Liver (tissue), 3 donors: ENCODE data around the gene ZNF254.

Source experiments
- EGR1 ChIP-seq, 2 donors: IDR thresholded peaks; 2 replicates each; pipeline ENCODE4 v1.6.1; 2016 to 2018; ENCODE audit warnings: antibody characterized with exemption in 2 of 2, low read depth in 2 of 2
- FOXA1 ChIP-seq: IDR thresholded peaks from 2 replicates; pipeline ENCODE4 v1.6.1; 2016; ENCODE audit warnings: antibody characterized with exemption
- GABPA ChIP-seq, 2 donors: IDR thresholded peaks in 1 of 2; conservative IDR thresholded peaks in 1 of 2; 2 replicates each; pipeline ENCODE4 v1.6.1; 2016; ENCODE audit warnings: antibody characterized with exemption in 2 of 2, mild to moderate bottlenecking in 1 of 2, moderate library complexity in 1 of 2
- HNF4A ChIP-seq, 2 donors: conservative IDR thresholded peaks; 2 replicates each; pipeline ENCODE4 v1.6.1; 2016; ENCODE audit warnings: antibody characterized with exemption in 2 of 2, mild to moderate bottlenecking in 2 of 2
- JUND ChIP-seq, 2 donors: IDR thresholded peaks; 2 replicates each; pipeline ENCODE4 v1.6.1; 2016; ENCODE audit warnings: antibody characterized with exemption in 2 of 2
- RAD21 ChIP-seq, 2 donors: IDR thresholded peaks; 2 replicates each; pipeline ENCODE4 v1.6.1; 2016; ENCODE audit warnings: antibody characterized with exemption in 2 of 2, mild to moderate bottlenecking in 2 of 2
- SP1 ChIP-seq: IDR thresholded peaks from 2 replicates; pipeline ENCODE4 v1.6.1; 2018; ENCODE audit warnings: antibody characterized with exemption, mild to moderate bottlenecking
- TAF1 ChIP-seq: conservative IDR thresholded peaks from 2 replicates; pipeline ENCODE4 v1.6.1; 2016; ENCODE audit warnings: antibody characterized with exemption, mild to moderate bottlenecking
- YY1 ChIP-seq: IDR thresholded peaks from 2 replicates; pipeline ENCODE4 v1.6.1; 2016; ENCODE audit warnings: antibody characterized with exemption, mild to moderate bottlenecking
- TF ChIP-seq, protein P1 (sequence below): IDR thresholded peaks from 2 replicates; pipeline ENCODE4 v1.6.1; 2016; ENCODE audit warnings: antibody characterized with exemption
- TF ChIP-seq, protein P2 (sequence below): fragments of 150-350 bp; IDR thresholded peaks from 2 replicates; pipeline ENCODE4 v1.5.1; 2017; ENCODE audit warnings: improper control_type of control experiment, low read depth, low read length; ENCODE audit not compliant: missing input control
- TF ChIP-seq, protein P3 (sequence below): IDR thresholded peaks from 2 replicates; pipeline ENCODE4 v1.6.1; 2016; ENCODE audit warnings: antibody characterized with exemption
- TF ChIP-seq, protein P4 (sequence below): IDR thresholded peaks from 2 replicates; pipeline ENCODE4 v1.6.1; 2016; ENCODE audit warnings: antibody characterized with exemption, mild to moderate bottlenecking
- TF ChIP-seq, protein P5 (sequence below): IDR thresholded peaks from 2 replicates; pipeline ENCODE4 v1.6.1; 2016; ENCODE audit warnings: antibody characterized with exemption
- donor health status: healthy.
- donor health status: healthy.

DNA sequence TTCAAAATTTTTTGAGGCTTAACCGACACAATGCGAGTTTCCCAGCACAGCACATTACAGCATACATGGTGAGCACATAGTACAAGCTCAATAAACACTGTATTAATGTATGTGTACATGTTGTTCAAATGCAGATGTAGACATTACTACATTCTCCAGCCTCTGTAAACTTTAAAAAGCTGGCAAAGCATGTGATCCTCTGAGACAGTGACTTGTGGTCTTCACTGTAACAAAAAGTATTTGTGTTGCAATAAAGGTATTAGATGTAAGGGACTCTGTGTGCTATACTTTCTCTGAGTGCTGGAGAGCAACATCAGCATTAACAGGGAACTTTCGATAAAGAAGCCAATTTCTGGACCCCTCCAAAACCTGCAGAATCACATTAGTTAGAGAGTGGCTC is 46.4 kb upstream of the ZNF254 start:
- TF ChIP-seq, protein P1, sequence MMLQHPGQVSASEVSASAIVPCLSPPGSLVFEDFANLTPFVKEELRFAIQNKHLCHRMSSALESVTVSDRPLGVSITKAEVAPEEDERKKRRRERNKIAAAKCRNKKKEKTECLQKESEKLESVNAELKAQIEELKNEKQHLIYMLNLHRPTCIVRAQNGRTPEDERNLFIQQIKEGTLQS = no peak
- TF ChIP-seq, protein P2, sequence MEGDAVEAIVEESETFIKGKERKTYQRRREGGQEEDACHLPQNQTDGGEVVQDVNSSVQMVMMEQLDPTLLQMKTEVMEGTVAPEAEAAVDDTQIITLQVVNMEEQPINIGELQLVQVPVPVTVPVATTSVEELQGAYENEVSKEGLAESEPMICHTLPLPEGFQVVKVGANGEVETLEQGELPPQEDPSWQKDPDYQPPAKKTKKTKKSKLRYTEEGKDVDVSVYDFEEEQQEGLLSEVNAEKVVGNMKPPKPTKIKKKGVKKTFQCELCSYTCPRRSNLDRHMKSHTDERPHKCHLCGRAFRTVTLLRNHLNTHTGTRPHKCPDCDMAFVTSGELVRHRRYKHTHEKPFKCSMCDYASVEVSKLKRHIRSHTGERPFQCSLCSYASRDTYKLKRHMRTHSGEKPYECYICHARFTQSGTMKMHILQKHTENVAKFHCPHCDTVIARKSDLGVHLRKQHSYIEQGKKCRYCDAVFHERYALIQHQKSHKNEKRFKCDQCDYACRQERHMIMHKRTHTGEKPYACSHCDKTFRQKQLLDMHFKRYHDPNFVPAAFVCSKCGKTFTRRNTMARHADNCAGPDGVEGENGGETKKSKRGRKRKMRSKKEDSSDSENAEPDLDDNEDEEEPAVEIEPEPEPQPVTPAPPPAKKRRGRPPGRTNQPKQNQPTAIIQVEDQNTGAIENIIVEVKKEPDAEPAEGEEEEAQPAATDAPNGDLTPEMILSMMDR = no peak
- TF ChIP-seq, protein P3, sequence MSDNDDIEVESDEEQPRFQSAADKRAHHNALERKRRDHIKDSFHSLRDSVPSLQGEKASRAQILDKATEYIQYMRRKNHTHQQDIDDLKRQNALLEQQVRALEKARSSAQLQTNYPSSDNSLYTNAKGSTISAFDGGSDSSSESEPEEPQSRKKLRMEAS = no peak
- TF ChIP-seq RAD21 (IDR thresholded peaks at IDR 0.05) = no peak
- no peak for TF ChIP-seq HNF4A (conservative IDR thresholded peaks at IDR 0.05)
- TF ChIP-seq, protein P4, sequence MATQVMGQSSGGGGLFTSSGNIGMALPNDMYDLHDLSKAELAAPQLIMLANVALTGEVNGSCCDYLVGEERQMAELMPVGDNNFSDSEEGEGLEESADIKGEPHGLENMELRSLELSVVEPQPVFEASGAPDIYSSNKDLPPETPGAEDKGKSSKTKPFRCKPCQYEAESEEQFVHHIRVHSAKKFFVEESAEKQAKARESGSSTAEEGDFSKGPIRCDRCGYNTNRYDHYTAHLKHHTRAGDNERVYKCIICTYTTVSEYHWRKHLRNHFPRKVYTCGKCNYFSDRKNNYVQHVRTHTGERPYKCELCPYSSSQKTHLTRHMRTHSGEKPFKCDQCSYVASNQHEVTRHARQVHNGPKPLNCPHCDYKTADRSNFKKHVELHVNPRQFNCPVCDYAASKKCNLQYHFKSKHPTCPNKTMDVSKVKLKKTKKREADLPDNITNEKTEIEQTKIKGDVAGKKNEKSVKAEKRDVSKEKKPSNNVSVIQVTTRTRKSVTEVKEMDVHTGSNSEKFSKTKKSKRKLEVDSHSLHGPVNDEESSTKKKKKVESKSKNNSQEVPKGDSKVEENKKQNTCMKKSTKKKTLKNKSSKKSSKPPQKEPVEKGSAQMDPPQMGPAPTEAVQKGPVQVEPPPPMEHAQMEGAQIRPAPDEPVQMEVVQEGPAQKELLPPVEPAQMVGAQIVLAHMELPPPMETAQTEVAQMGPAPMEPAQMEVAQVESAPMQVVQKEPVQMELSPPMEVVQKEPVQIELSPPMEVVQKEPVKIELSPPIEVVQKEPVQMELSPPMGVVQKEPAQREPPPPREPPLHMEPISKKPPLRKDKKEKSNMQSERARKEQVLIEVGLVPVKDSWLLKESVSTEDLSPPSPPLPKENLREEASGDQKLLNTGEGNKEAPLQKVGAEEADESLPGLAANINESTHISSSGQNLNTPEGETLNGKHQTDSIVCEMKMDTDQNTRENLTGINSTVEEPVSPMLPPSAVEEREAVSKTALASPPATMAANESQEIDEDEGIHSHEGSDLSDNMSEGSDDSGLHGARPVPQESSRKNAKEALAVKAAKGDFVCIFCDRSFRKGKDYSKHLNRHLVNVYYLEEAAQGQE = no peak
- TF ChIP-seq SP1 = no peak
- TF ChIP-seq JUND (IDR thresholded peaks at IDR 0.05) = no peak
- TF ChIP-seq YY1 = no peak
- TF ChIP-seq TAF1 = no peak
- TF ChIP-seq GABPA (IDR thresholded peaks at IDR 0.05 in 1 of 2, conservative IDR thresholded peaks at IDR 0.05 in 1 of 2) = no peak
- TF ChIP-seq, protein P5, sequence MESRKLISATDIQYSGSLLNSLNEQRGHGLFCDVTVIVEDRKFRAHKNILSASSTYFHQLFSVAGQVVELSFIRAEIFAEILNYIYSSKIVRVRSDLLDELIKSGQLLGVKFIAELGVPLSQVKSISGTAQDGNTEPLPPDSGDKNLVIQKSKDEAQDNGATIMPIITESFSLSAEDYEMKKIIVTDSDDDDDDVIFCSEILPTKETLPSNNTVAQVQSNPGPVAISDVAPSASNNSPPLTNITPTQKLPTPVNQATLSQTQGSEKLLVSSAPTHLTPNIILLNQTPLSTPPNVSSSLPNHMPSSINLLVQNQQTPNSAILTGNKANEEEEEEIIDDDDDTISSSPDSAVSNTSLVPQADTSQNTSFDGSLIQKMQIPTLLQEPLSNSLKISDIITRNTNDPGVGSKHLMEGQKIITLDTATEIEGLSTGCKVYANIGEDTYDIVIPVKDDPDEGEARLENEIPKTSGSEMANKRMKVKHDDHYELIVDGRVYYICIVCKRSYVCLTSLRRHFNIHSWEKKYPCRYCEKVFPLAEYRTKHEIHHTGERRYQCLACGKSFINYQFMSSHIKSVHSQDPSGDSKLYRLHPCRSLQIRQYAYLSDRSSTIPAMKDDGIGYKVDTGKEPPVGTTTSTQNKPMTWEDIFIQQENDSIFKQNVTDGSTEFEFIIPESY = no peak
- TF ChIP-seq FOXA1 = no peak
- TF ChIP-seq EGR1 (IDR thresholded peaks at IDR 0.05; ENCODE audit: low read depth in 2 of 2) = no peak
